Heart left ventricle (tissue), 16 donors: ENCODE measurements around the gene AKT2. TPM values are rescaled to one million over a fixed set of nuclear protein-coding genes. Genes with fewer than 3 reads are reported as not detected.

Experiments
- ATAC-seq, 4 donors: fragments of 200-7000 bp; cut with Tn5 transposase; one replicate each; pipeline ENCODE4 v1.9.1; 2020 to 2022; ENCODE audit warnings: moderate library complexity in 4 of 4, mild to moderate bottlenecking in 3 of 4, moderate number of reproducible peaks in 1 of 4
- DNase-seq, 5 donors: peaks; one replicate each; pipeline ENCODE4 v3.0.0-alpha.2; 2020
- H3K27ac ChIP-seq, 12 donors: fragments of 200-600 bp; sonication (generic) in 4 of 12; one replicate each; pipeline versions ENCODE4 v1.5.0 to v1.8.0; 2016 to 2022; ENCODE audit warnings: mild to moderate bottlenecking in 2 of 12
- H3K27me3 ChIP-seq, 9 donors: fragments of 200-600 bp; sonication (generic) in 2 of 9; one replicate each; pipeline versions ENCODE4 v1.5.1 to v1.8.0; 2016 to 2022; ENCODE audit warnings: mild to moderate bottlenecking in 3 of 9
- H3K36me3 ChIP-seq, 9 donors: fragments of 200-600 bp; sonication (generic) in 2 of 9; one replicate each; pipeline versions ENCODE4 v1.5.0 to v1.8.0; 2018 to 2022; ENCODE audit warnings: mild to moderate bottlenecking in 2 of 9
- H3K4me1 ChIP-seq, 12 donors: fragments of 200-600 bp; sonication (generic) in 4 of 12; one replicate each; pipeline versions ENCODE4 v1.5.0 to v1.8.0; 2016 to 2022; ENCODE audit warnings: mild to moderate bottlenecking in 3 of 12
- H3K4me3 ChIP-seq, 12 donors: fragments of 200-600 bp; sonication (generic) in 4 of 12; one replicate each; pipeline versions ENCODE4 v1.5.0 to v1.8.0; 2017 to 2022; ENCODE audit warnings: mild to moderate bottlenecking in 9 of 12, moderate library complexity in 4 of 12
- H3K9me3 ChIP-seq, 12 donors: fragments of 200-600 bp; sonication (generic) in 4 of 12; one replicate each; pipeline versions ENCODE4 v1.5.0 to v1.8.0; 2016 to 2022; ENCODE audit warnings: mild to moderate bottlenecking in 1 of 12
- POLR2A ChIP-seq, 2 donors: fragments of 450-650 bp; IDR thresholded peaks; one replicate each; pipeline ENCODE4 v1.6.1; 2017; ENCODE audit warnings: antibody characterized with exemption in 2 of 2, mild to moderate bottlenecking in 2 of 2, moderate library complexity in 2 of 2
- WGBS, 4 donors: extraction: QIAGEN DNeasy Blood & Tissue Kit in 2 of 4; methylation state at CpG; one replicate each; pipeline versions ENCODE4 v1.1.5 to v1.1.7; 2013 to 2018; 5-methylcytosine and 5-hydroxymethylcytosine counted together
- intact Hi-C, 10 donors: fragments of 100-400 bp; cut with DNase I; formaldehyde crosslinking; loops; one replicate each; pipeline versions ENCODE4 v1.11.1 to v1.14.2; 2022
- polyA plus RNA-seq, 2 donors: library from polyadenylated mRNA; stranded (reverse); fragments of 200-250 nt; gene quantifications; one replicate each; pipeline ENCODE4 v1.2.3, GENCODE V29; 2013
- total RNA-seq, 9 donors: library from RNA; depleted of rRNA in 2 of 9; stranded (reverse); fragments of >200 nt in 2 of 9; fragmentation: NEBNext Ultra II Directional in 3 of 9; extraction: Animal tissue kit (Norgen Biotek cat#: 25700) in 3 of 9; gene quantifications; one replicate each; pipeline versions ENCODE4 v1.1.0 to v1.2.4, GENCODE V29; 2016 to 2023
- TF ChIP-seq, protein P1 (sequence below), 12 donors: fragments of 200-600 bp; sonication (generic) in 4 of 12; IDR thresholded peaks; one replicate each; pipeline versions ENCODE4 v1.5.0 to v1.8.0; 2018 to 2022; ENCODE audit warnings: antibody characterized with exemption in 12 of 12, mild to moderate bottlenecking in 5 of 12
- donor health status: ischemic (EF 13 %, LVEDD 7.1; RV severe dilation, severe dysfunction).
- donor health status: healthy with polysubstance abuse.
- donor health status: DM: no; HTN: yes; CAD: no.
- donor health status: DM: no; HTN: no; CAD: no.
- donor health status: ischemic (EF 25% LVEDD 6.9; RV normal size, moderate dysfunction).
- donor health status: ischemic (EF 25% LVEDD 5.7; RV mildly dilated, moderate dysfunction).
- donor health status: healthy.
- donor health status: DM: yes; HTN: yes; CAD: no.
- donor health status: ischemic (EF 35%, LVEDD 5.7; RV mildly dilated, moderate dysfunction).
- donor health status: nonischemic (EF 11% LVEDD 7.7; RV severe dilation, severe dysfunction).
- donor health status: DM: yes; HTN: yes; CAD: no.
- donor health status: PGD.
- donor health status: ischemic (EF 29% LVEDD 5.4; RV normal size, mild dysfunction).
- donor health status: nonischemic (EF 23%, LVEDD 6.1; RV moderate dilation, normal function).

Gene AKT2
- total and polyA plus RNA-seq, 11 donors = 71.0 to 132 (median 112) TPM

DNA sequence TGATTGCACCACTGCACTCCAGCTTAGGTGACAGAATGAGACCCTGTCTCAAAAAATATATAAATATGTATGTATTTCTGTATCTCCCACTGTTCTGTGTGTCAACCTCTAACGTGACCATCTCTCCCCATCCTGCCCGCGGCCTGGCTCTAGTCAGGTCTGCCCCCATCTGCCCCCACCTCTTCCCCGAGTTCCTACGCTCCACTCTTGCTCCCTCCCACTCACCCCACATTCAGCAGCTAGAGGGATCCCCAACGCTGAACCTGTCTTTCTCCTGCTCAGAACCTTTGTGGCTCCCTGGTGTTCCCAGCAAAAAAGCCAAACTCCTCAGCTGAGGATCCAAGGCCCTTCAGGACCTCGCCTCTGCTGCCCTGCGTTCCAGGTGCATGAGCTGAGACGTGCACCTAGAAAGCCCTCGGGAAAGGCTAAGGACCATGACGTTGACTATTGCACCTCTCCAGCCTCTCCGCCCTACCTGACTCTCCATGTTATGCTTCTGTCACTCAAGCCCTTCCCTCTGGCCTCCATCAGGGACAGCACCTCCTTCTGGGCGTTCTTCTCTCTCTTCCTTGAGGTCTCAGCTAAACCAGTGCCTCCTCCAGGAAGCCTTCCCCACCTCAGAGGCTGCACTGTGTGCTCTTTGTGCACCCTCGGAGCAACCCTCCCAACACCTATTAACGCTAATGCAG lies 18.1 kb downstream of the AKT2 start:
- TF ChIP-seq, protein P1, sequence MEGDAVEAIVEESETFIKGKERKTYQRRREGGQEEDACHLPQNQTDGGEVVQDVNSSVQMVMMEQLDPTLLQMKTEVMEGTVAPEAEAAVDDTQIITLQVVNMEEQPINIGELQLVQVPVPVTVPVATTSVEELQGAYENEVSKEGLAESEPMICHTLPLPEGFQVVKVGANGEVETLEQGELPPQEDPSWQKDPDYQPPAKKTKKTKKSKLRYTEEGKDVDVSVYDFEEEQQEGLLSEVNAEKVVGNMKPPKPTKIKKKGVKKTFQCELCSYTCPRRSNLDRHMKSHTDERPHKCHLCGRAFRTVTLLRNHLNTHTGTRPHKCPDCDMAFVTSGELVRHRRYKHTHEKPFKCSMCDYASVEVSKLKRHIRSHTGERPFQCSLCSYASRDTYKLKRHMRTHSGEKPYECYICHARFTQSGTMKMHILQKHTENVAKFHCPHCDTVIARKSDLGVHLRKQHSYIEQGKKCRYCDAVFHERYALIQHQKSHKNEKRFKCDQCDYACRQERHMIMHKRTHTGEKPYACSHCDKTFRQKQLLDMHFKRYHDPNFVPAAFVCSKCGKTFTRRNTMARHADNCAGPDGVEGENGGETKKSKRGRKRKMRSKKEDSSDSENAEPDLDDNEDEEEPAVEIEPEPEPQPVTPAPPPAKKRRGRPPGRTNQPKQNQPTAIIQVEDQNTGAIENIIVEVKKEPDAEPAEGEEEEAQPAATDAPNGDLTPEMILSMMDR (IDR thresholded peaks at IDR 0.05) = no peak
- no peak for TF ChIP-seq POLR2A (IDR thresholded peaks at IDR 0.05)
- DNase-seq = peak in 1 of 5 donors; percentile 38
- Histone ChIP-seq H3K4me1 (peaks cover 4 to 62% (median 33%) of the 10 kb centered on the region in 12 donors), H3K27me3 (no peaks in the 10 kb centered on the region), H3K27ac (peak overlapping the region in 3 of 12 donors; percentile 16 to 78 (median 61)), H3K4me3 (no peak overlapping the region), H3K36me3 (peaks cover 0 to 44% (median 23%) of the 10 kb centered on the region in 9 donors), H3K9me3 (no peaks in the 10 kb centered on the region)
- intact Hi-C loops = no loop called here
- ATAC-seq = no peak
- 79 to 85% (median 84%) methylated on average over 15 of the region's 15 CpGs for WGBS, 4 donors

DNA sequence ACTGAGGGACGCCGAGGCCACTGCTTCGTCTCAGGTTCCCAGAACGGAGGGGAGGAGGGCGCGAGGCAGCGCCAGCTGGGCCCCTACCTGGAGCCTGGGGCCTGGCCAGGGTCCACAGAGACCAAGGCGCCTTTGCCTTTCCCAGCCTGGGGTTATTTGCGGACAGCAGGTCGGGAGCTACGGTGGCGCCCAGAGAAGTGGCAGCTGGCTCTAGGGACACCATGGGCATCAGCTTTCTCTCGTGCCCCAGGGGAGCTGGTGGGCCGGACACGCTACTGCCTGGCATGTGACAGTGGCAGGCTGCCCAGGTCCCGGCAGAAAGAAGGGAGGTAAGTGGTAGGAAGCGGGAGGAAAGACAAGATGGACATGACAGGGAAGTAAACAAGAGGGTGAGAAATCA lies 19.0 kb downstream of the AKT2 start:
- Histone ChIP-seq H3K4me1 (peaks cover 4 to 54% (median 33%) of the 10 kb centered on the region in 12 donors), H3K9me3 (no peaks in the 10 kb centered on the region), H3K27ac (peak overlapping the region in 10 of 12 donors; percentile 16 to 78 (median 51)), H3K27me3 (no peaks in the 10 kb centered on the region), H3K36me3 (peaks cover 0 to 41% (median 23%) of the 10 kb centered on the region in 9 donors), H3K4me3 (no peak overlapping the region)
- 44 to 60% (median 52%) methylated on average over 16 to 17 of the region's 17 CpGs for WGBS, 4 donors
- intact Hi-C loops = no loop called here
- TF ChIP-seq POLR2A (IDR thresholded peaks at IDR 0.05) = no peak
- TF ChIP-seq, protein P1 (IDR thresholded peaks at IDR 0.05) = no peak
- DNase-seq (peak; percentile 71 to 87 (median 78)), ATAC-seq (peak; percentile 68 to 84 (median 76))

DNA sequence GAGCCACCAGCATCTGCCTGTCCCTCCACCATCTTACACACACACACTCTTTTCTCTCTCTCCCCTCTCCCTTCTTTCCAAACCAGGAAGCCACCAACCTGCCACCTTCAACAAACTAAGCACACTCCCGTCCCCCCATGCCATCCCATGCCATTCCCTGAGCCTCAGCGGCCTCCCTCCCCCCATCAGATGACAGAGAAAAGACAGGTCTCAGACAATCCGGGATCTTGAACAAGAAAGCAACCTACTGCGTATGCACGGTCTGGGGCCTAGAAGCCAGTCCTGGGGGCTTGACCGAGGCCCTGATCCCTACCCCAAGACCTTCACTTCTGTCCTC lies 19.4 kb downstream of the AKT2 start:
- Histone ChIP-seq H3K4me1 (peaks cover 4 to 52% (median 33%) of the 10 kb centered on the region in 12 donors), H3K36me3 (peaks cover 0 to 41% (median 23%) of the 10 kb centered on the region in 9 donors), H3K9me3 (no peaks in the 10 kb centered on the region), H3K27ac (peak overlapping the region in 10 of 12 donors; percentile 16 to 78 (median 51)), H3K4me3 (no peak overlapping the region), H3K27me3 (no peaks in the 10 kb centered on the region)
- ATAC-seq (peak in 2 of 4 donors; percentile 1 to 2), DNase-seq (no peak)
- no peak for TF ChIP-seq POLR2A (IDR thresholded peaks at IDR 0.05)
- TF ChIP-seq, protein P1 (IDR thresholded peaks at IDR 0.05) = no peak
- intact Hi-C loops = no loop called here
- whole genome bisulfite sequencing, 4 donors = 58 to 67% (median 65%) methylated on average over 6 of the region's 6 CpGs

DNA sequence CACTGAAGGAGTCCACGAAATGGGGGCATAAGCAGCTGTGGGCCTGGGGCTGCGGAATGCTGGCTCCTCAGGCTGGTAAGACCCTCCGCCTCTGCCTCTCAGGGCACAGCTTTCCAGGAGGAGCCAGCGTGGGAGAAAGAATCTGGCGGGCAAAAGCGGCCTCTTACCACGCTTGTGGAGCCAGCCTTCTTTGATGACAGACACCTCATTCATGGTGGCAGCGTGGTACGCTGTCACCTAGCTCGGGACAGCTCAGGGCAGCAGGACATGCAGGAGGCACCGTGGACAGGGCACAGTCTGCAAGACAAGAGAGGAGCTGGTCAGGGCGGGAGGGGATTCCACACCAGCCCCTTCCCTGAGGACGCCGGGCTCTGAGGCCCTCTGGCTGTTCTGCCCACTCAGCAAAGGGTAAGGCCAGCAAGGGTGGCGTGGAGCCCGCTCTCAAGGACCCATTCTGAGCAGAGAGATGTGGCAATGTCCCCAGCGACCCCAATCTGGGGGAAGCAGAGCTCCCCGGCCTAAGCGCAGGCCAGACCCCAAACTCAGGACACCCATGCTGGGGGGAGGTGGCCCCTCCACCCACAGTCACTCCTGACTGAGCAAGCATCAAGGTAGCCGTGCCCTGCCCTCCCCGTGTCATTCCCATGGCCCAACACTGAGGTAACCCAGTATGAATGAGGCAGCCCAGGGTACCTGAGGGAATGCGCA lies 19.9 kb downstream of the AKT2 start:
- 92 to 96% (median 92%) methylated on average over 10 to 22 of the region's 22 CpGs for WGBS, 4 donors
- ATAC-seq (peak in 1 of 4 donors; percentile 7), DNase-seq (peak in 2 of 5 donors; percentile 25 to 57)
- Histone ChIP-seq H3K9me3 (no peaks in the 10 kb centered on the region), H3K27me3 (no peaks in the 10 kb centered on the region), H3K4me1 (peaks cover 4 to 47% (median 29%) of the 10 kb centered on the region in 12 donors), H3K36me3 (peaks cover 0 to 37% (median 23%) of the 10 kb centered on the region in 9 donors), H3K4me3 (no peak overlapping the region), H3K27ac (peak overlapping the region in 2 of 12 donors; percentile 16 to 78)
- TF ChIP-seq POLR2A (IDR thresholded peaks at IDR 0.05) = no peak
- TF ChIP-seq, protein P1 (IDR thresholded peaks at IDR 0.05) = no peak
- intact Hi-C loops = no loop called here
